GM12878 (cell line): ENCODE results near the gene NOL12. TPM values are rescaled to one million over a fixed set of nuclear protein-coding genes. Genes with fewer than 3 reads are reported as not detected.

Source experiments
- BACH1 ChIP-seq: fragments of 450-650 bp; IDR thresholded peaks from 2 replicates; pipeline ENCODE4 v1.6.1; 2017; ENCODE audit warnings: mild to moderate bottlenecking, borderline replicate concordance
- BRCA1 ChIP-seq: IDR thresholded peaks from 2 replicates; pipeline ENCODE4 v1.6.1; 2011; ENCODE audit warnings: low read depth, low read length, improper control_type of control experiment
- CBX5 ChIP-seq: sonication (generic); IDR thresholded peaks from 2 replicates; pipeline ENCODE4 v1.6.1; 2016; ENCODE audit warnings: low read depth, moderate library complexity, mild to moderate bottlenecking, inconsistent platforms
- CHD4 ChIP-seq: fragments of 200-600 bp; sonication (generic); IDR thresholded peaks from 2 replicates; pipeline ENCODE4 v1.6.1; 2016; ENCODE audit warnings: mild to moderate bottlenecking
- CREB1 ChIP-seq: IDR thresholded peaks from 2 replicates; pipeline ENCODE4 v1.6.1; 2012; ENCODE audit warnings: low read depth, mild to moderate bottlenecking, inconsistent platforms
- CREM ChIP-seq: IDR thresholded peaks from 2 replicates; pipeline ENCODE4 v1.6.1; 2014; ENCODE audit warnings: antibody characterized with exemption, low read depth
- E4F1 ChIP-seq: fragments of 450-650 bp; IDR thresholded peaks from 2 replicates; pipeline ENCODE4 v1.6.1; 2018; ENCODE audit warnings: borderline replicate concordance, mild to moderate bottlenecking; ENCODE audit not compliant: partially characterized antibody
- FOXK2 ChIP-seq: fragments of 450-650 bp; IDR thresholded peaks from 2 replicates; pipeline ENCODE4 v1.6.1; 2017; ENCODE audit warnings: mild to moderate bottlenecking, moderate library complexity
- FOXM1 ChIP-seq: IDR thresholded peaks from 2 replicates; pipeline ENCODE4 v1.6.1; 2012; ENCODE audit warnings: low read depth, mild to moderate bottlenecking, inconsistent platforms, low read length, moderate library complexity
- HDAC2 ChIP-seq: fragments of 200-600 bp; sonication (generic); IDR thresholded peaks from 2 replicates; pipeline ENCODE4 v1.6.1; 2017
- HDAC6 ChIP-seq: fragments of 200-600 bp; sonication (generic); IDR thresholded peaks from one replicate; pipeline ENCODE4 v1.8.0; 2017; ENCODE audit warnings: antibody characterized with exemption; ENCODE audit not compliant: unreplicated experiment
- IKZF2 ChIP-seq, 2 experiments: fragments of 450-650 bp; IDR thresholded peaks; 2 replicates each; pipeline ENCODE4 v1.6.1; 2017; ENCODE audit warnings: mild to moderate bottlenecking in 2 of 2, moderate library complexity in 2 of 2
- KDM1A ChIP-seq: fragments of 200-600 bp; sonication (generic); IDR thresholded peaks from 2 replicates; pipeline ENCODE4 v1.6.1; 2016; ENCODE audit warnings: borderline replicate concordance
- KLF5 ChIP-seq: fragments of 450-650 bp; IDR thresholded peaks from 2 replicates; pipeline ENCODE4 v1.6.1; 2014; ENCODE audit warnings: mild to moderate bottlenecking; ENCODE audit not compliant: partially characterized antibody
- MEF2B ChIP-seq: fragments of 450-650 bp; IDR thresholded peaks from 2 replicates; pipeline ENCODE4 v1.6.1; 2018; ENCODE audit warnings: mild to moderate bottlenecking, moderate library complexity; ENCODE audit not compliant: partially characterized antibody, poor library complexity, severe bottlenecking
- MLLT1 ChIP-seq: fragments of 450-650 bp; IDR thresholded peaks from 2 replicates; pipeline ENCODE4 v1.6.1; 2016; ENCODE audit warnings: mild to moderate bottlenecking
- MTA3 ChIP-seq: IDR thresholded peaks from 2 replicates; pipeline ENCODE4 v1.6.1; 2012; ENCODE audit warnings: low read length, inconsistent platforms, borderline replicate concordance
- MYB ChIP-seq: fragments of 150-350 bp; IDR thresholded peaks from 2 replicates; pipeline ENCODE4 v1.6.1; 2014; ENCODE audit warnings: mild to moderate bottlenecking, low read depth, low read length, borderline replicate concordance
- NFXL1 ChIP-seq: fragments of 450-650 bp; IDR thresholded peaks from 2 replicates; pipeline ENCODE4 v1.6.1; 2017; ENCODE audit warnings: antibody characterized with exemption, mild to moderate bottlenecking, borderline replicate concordance
- PML ChIP-seq: IDR thresholded peaks from 2 replicates; pipeline ENCODE4 v1.6.1; 2012; ENCODE audit warnings: low read length, inconsistent platforms
- RBBP5 ChIP-seq: fragments of 200-600 bp; sonication (generic); conservative IDR thresholded peaks from 2 replicates; pipeline ENCODE4 v1.6.1; 2016
- SREBF2 ChIP-seq: IDR thresholded peaks from 2 replicates; pipeline ENCODE4 v1.6.1; 2012; ENCODE audit warnings: mild to moderate bottlenecking, low read length
- ZNF24 ChIP-seq: fragments of 450-650 bp; IDR thresholded peaks from 2 replicates; pipeline ENCODE4 v1.6.1; 2017; ENCODE audit warnings: antibody characterized with exemption, mild to moderate bottlenecking
- ZNF384 ChIP-seq: IDR thresholded peaks from 2 replicates; pipeline ENCODE4 v1.6.1; 2012; ENCODE audit warnings: low read depth, mild to moderate bottlenecking, low read length, improper control_type of control experiment, borderline replicate concordance
- polyA plus RNA-seq, 11 experiments: library from polyadenylated mRNA; depleted of rRNA in 4 of 11; unstranded in 6 of 11; stranded (reverse) in 5 of 11; fragments of >200 nt; fragmentation: Nextera tagmentation in 4 of 11; fragmentation: Illumina TruSeq in 1 of 11; extraction: Ambion mirVana in 4 of 11; extraction: Trizol in 1 of 11; gene quantifications; 1 replicate in 1 of 11; 2 replicates in 10 of 11; pipeline versions ENCODE4 v1.2.1 to v1.2.3, GENCODE V29; 2011 to 2016; ENCODE audit warnings: inconsistent platforms in 2 of 11, missing spikeins in 2 of 11, low read depth in 1 of 11
- total RNA-seq, 4 experiments: library from RNA; depleted of rRNA in 3 of 4; stranded (reverse); fragments of >200 nt in 3 of 4; fragmentation: Illumina TruSeq in 1 of 4; extraction: Trizol in 1 of 4; gene quantifications; 2 replicates each; pipeline versions ENCODE4 v1.2.1 to v1.2.3, GENCODE V29; 2013 to 2021
- TF ChIP-seq, protein P1 (sequence below): fragments of 450-650 bp; formaldehyde crosslinking; IDR thresholded peaks from 2 replicates; pipeline ENCODE4 v1.5.0; 2022; ENCODE audit warnings: mild to moderate bottlenecking, missing genetic modification characterization

NOL12 gene
- total and polyA plus RNA-seq, 10 of the 15 experiments (the other 5 are each of a cell fraction or from before 2014, with no cell fraction given), result 3.3 to 69.4 (median 41.1) TPM

- TF ChIP-seq KDM1A, result no peak
- peak; percentile 51; the same call in 1 of the 2 replicates for TF ChIP-seq MLLT1
- no peak for TF ChIP-seq HDAC2
- peak; percentile 22; the same call in 1 of the 2 replicates for TF ChIP-seq ZNF384
- TF ChIP-seq ZNF24, result peak; percentile 54
- TF ChIP-seq FOXK2, result peak; percentile 56
- TF ChIP-seq MTA3, result no peak
- TF ChIP-seq E4F1, result peak; percentile 91
- TF ChIP-seq HDAC6, result no peak
- TF ChIP-seq CHD4, result no peak
- TF ChIP-seq RBBP5, result no peak
- TF ChIP-seq CBX5, result peak; percentile 37; the same call in 1 of the 2 replicates
- no peak for TF ChIP-seq BACH1
- no peak for TF ChIP-seq FOXM1
- no peak for TF ChIP-seq MYB
- TF ChIP-seq CREM, result peak; percentile 74; the same call in 1 of the 2 replicates
- peak; percentile 22 to 56; a peak in 2 of 4 replicates for TF ChIP-seq IKZF2 (IDR thresholded peaks at IDR 0.05)
- peak; percentile 51; the same call in 1 of the 2 replicates for TF ChIP-seq PML
- TF ChIP-seq SREBF2, result no peak
- TF ChIP-seq KLF5, result peak; percentile 90
- TF ChIP-seq BRCA1, result no peak
- no peak for TF ChIP-seq NFXL1
- peak; percentile 87 for TF ChIP-seq CREB1
- TF ChIP-seq MEF2B, result peak; percentile 42
- TF ChIP-seq, protein P1, sequence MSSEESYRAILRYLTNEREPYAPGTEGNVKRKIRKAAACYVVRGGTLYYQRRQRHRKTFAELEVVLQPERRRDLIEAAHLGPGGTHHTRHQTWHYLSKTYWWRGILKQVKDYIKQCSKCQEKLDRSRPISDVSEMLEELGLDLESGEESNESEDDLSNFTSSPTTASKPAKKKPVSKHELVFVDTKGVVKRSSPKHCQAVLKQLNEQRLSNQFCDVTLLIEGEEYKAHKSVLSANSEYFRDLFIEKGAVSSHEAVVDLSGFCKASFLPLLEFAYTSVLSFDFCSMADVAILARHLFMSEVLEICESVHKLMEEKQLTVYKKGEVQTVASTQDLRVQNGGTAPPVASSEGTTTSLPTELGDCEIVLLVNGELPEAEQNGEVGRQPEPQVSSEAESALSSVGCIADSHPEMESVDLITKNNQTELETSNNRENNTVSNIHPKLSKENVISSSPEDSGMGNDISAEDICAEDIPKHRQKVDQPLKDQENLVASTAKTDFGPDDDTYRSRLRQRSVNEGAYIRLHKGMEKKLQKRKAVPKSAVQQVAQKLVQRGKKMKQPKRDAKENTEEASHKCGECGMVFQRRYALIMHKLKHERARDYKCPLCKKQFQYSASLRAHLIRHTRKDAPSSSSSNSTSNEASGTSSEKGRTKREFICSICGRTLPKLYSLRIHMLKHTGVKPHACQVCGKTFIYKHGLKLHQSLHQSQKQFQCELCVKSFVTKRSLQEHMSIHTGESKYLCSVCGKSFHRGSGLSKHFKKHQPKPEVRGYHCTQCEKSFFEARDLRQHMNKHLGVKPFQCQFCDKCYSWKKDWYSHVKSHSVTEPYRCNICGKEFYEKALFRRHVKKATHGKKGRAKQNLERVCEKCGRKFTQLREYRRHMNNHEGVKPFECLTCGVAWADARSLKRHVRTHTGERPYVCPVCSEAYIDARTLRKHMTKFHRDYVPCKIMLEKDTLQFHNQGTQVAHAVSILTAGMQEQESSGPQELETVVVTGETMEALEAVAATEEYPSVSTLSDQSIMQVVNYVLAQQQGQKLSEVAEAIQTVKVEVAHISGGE (CRISPR knock-in tag), result peak; percentile 94
Observed at GRCh38 chr22:37686002-37686982, at the start of gene NOL12 (continued).
